GM12875 (cell line): ENCODE measurements around the gene ANKRD40.

Experiments used
- H3K4me3 ChIP-seq: one replicate; pipeline ENCODE4 v1.5.1; 2011; ENCODE audit warnings: low read depth, low read length, control low read depth
- TF ChIP-seq, protein P1 (sequence below): IDR thresholded peaks from 2 replicates; pipeline ENCODE4 v1.5.1; 2011; ENCODE audit warnings: low read depth, mild to moderate bottlenecking, control low read depth, inconsistent platforms, low read length, moderate library complexity, borderline replicate concordance; ENCODE audit not compliant: insufficient read depth

The ANKRD40 gene

DNA sequence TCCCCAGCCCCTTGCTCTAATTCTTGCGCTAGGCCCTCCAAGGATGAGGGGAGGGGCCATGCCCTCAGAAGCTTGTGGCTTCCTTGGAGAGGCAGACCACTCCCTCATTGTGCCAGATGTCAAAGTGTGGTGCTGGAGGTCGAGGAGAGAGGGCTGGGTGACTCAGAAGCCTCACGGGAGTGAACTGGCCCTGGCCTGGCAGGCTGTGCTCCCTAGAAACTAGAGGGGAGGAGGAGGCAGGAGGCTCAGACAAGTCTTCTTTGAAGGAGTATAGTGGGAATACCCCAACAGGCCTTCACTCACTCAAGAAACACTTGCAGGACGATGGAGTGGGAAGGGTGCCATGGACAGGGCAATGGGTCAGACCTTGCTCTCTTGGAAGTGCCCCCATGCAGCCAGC, 18.5 kb downstream of the ANKRD40 start:
- no peak overlapping the region for H3K4me3 ChIP-seq
- TF ChIP-seq, protein P1, sequence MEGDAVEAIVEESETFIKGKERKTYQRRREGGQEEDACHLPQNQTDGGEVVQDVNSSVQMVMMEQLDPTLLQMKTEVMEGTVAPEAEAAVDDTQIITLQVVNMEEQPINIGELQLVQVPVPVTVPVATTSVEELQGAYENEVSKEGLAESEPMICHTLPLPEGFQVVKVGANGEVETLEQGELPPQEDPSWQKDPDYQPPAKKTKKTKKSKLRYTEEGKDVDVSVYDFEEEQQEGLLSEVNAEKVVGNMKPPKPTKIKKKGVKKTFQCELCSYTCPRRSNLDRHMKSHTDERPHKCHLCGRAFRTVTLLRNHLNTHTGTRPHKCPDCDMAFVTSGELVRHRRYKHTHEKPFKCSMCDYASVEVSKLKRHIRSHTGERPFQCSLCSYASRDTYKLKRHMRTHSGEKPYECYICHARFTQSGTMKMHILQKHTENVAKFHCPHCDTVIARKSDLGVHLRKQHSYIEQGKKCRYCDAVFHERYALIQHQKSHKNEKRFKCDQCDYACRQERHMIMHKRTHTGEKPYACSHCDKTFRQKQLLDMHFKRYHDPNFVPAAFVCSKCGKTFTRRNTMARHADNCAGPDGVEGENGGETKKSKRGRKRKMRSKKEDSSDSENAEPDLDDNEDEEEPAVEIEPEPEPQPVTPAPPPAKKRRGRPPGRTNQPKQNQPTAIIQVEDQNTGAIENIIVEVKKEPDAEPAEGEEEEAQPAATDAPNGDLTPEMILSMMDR, result no peak

DNA sequence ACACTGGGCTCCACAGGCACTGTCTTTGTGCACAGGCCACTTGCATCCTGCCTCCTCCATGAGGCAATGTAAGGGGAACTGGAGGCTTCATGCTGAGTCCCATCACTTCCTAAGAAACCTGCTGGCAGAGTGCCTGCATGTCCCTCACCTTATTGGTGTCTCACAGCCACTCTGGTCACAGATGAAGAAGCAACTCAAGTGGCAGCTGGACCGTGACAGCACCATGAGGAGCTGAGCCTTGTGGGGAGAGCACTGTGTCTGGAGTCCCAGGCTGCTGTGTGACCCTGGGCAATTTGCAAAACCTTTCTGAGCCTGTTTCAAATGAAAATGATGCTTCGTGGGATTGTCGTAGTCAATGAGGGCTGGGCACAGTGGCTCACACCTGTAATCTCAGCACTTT, 19.5 kb downstream of the ANKRD40 start:
- no peak overlapping the region for H3K4me3 ChIP-seq
- TF ChIP-seq, protein P1, result no peak

DNA sequence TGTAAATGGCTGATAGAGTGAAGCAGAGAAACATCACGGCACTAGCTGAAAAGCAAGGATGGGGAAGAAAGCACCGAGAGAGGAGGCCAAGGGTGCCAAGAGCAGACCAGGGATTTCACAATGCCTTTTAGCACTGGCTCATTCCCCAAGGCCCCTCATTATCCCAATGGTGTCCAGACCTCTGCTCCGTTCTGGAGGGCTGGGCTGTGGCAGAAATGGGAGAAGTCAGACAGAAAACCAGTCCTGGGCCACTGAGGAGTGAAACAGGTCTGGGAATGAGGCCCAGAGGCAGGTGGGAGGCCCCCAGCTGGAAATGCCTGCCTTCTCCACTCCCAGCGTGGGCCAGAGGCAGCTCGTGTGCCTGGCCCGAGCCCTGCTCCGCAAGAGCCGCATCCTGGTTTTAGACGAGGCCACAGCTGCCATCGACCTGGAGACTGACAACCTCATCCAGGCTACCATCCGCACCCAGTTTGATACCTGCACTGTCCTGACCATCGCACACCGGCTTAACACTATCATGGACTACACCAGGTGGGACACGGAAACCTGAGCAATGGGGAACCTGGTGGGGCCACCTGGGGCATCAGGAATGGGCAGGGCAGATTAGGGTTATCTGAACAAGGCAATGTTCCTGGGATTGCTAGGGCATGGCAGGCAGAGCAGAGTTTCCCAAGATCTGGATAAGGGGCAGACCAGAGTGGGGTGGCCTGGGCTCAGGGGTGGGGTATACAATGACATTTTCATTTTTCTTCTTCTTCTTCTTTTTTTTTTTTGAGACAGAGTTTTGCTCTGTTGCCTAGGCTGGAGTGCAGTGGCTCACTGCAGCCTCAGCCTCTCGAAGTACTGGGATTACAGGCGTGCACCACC, 20.3 kb downstream of the ANKRD40 start:
- TF ChIP-seq, protein P1, result no peak

DNA sequence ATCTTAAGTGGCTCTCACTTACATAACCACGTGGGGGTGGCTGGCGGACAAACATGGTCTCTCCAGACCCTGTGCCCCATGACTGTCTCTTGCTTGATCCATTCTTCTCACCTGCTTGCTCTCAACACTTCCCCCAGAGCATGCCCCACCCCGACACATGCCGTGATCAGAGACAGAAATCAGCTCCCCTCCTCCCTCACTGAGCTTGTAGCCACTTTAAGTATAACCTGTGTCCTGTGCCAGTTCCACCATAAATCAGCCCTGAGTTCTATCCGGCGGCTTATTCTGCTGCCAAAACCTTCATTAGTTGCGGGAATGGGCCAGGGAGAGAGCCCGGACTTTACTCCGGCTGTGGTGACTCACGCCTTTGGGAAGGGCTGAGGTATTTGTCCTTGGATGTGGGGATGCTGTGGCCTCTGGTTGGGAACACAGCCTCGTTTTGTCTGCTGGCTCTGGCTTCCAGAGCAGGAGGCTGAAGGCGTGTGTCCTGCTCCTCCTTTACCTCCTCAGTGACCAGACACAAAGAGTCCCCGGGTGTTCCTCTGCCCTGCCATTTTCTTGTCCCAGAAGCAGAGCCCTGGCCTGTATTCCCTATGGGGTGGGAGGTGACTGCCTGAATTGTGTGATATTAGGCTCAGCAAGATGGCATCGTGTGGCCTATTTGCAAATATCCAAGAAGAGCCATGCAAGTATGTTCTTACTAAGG, 21.1 kb downstream of the ANKRD40 start:
- H3K4me3 ChIP-seq, result no peak overlapping the region
- TF ChIP-seq, protein P1, result no peak

More for the DNA sequence above, 20.3 kb downstream of the ANKRD40 start:
- H3K4me3 ChIP-seq, result no peak overlapping the region

DNA sequence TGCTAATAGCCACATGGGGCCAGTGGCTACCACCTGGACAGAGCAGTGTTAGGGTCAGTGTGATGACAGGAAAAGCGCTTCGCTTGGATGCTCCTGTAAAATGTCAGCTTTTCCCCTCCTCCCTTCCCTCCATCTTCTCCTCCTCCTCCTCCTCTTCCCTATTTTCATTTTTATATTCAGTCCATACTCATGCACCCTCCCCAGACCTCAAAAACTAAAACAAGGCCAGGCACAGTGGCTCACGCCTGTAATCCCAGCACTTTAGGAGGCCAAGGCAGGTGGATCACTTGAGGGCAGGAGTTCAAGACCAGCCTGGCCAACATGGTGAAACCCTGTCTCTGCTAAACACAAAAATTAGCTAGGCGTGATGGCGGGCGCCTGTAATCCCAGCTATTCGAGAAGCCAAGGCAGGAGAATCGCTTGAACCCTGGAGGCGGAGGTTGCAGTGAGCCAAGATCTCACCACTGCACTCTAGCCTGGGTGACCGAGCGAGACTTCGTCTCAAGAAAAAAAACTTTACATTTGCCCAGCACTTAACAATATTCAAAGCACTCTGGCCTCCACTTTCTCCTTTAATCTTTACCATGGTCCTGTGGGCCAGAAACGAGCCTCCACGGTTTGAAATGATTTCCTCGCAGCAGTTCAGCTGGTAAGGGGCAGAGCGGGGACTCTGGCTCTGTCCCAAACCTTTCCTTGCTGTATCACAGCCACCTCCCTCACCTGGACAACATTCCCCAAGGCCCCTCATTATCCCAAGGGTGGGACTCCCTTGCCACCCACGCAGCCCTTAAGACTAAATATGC, 21.8 kb downstream of the ANKRD40 start:
- H3K4me3 ChIP-seq, result no peak overlapping the region
- TF ChIP-seq, protein P1, result no peak

DNA sequence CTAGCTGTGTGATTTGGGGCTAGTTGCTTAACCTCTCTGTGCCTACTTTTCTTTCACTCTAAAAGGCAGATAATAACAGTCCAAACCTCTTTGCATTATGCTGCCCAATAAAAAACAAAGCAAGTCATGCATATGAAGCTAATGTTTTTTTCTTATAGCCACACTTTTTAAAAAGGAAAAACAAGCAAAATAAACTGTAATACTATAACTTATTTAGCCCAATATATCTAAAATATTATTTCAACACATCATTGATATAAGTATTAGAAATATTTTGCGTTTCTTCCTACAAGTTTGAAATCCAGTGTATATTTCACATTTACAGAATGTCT, 22.4 kb downstream of the ANKRD40 start:
- TF ChIP-seq, protein P1, result no peak
- no peak overlapping the region for H3K4me3 ChIP-seq
